IPS-18a (cell line): ENCODE results near the gene RAD23B.

Experiments
- H3K27ac ChIP-seq: one replicate; pipeline ENCODE4 v1.5.1; 2013; ENCODE audit warnings: low read length
- H3K27me3 ChIP-seq: one replicate; pipeline ENCODE4 v1.6.1; 2013; ENCODE audit warnings: mild to moderate bottlenecking, low read length; ENCODE audit not compliant: control insufficient read depth, insufficient read depth
- H3K36me3 ChIP-seq: one replicate; pipeline ENCODE4 v1.6.1; 2013; ENCODE audit warnings: low read depth, low read length; ENCODE audit not compliant: control insufficient read depth
- H3K4me1 ChIP-seq: one replicate; pipeline ENCODE4 v1.6.1; 2013; ENCODE audit warnings: low read depth, low read length; ENCODE audit not compliant: control insufficient read depth
- H3K4me3 ChIP-seq: one replicate; pipeline ENCODE4 v1.5.1; 2013; ENCODE audit warnings: low read length
- H3K9ac ChIP-seq: one replicate; pipeline ENCODE4 v1.6.1; 2013; ENCODE audit warnings: mild to moderate bottlenecking, low read length, moderate library complexity
- H3K9me3 ChIP-seq: one replicate; pipeline ENCODE4 v1.6.1; 2013; ENCODE audit warnings: low read depth, low read length; ENCODE audit not compliant: control insufficient read depth

The RAD23B gene

DNA sequence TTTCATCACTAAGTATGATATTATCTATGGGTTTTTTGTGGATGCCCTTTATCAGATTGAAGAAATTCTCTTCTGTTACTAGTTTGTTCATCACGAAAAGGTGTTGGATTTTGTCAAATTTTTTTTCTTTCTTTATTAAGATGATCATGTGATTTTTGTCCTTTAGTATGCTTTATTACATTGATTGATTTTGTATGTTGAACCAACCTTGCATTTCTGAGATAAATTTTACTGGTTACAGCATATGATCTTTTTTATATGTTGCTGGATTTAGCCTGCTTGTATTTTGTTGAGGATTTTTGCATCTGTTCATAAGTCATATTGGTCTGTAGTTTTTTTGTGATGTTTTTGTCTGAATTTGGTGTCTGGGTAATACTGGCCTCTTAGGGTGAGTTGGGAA is 42.8 kb downstream of the RAD23B start:
- H3K27ac ChIP-seq: no peak overlapping the region
- H3K9ac ChIP-seq: no peak overlapping the region
- H3K4me3 ChIP-seq: no peak overlapping the region
- no peaks in the 10 kb centered on the region for H3K4me1 ChIP-seq
- no peaks in the 10 kb centered on the region for H3K9me3 ChIP-seq
- no peaks in the 10 kb centered on the region for H3K27me3 ChIP-seq
- peaks cover 81% of the 10 kb centered on the region for H3K36me3 ChIP-seq

DNA sequence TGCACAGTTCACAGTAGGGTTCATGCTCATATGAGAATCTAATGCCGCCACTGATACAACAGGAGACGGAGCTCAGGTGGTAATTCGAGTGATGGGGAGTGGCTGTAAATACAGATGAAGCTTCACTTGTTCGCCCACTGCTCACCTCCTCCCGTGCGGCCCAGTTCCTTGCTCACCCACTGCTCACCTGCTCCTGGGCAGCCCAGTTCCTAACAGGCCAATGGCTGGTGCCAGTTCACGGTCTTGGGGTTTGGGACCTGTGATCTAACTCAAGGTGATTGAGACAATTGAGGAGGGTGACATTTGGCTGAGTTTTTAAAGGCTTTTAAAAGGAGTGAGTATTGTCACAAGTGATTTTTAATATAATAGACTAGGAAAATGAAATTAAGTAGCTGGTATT is 45.4 kb downstream of the RAD23B start:
- Histone ChIP-seq H3K4me1 (no peaks in the 10 kb centered on the region), H3K36me3 (peaks cover 83% of the 10 kb centered on the region)

DNA sequence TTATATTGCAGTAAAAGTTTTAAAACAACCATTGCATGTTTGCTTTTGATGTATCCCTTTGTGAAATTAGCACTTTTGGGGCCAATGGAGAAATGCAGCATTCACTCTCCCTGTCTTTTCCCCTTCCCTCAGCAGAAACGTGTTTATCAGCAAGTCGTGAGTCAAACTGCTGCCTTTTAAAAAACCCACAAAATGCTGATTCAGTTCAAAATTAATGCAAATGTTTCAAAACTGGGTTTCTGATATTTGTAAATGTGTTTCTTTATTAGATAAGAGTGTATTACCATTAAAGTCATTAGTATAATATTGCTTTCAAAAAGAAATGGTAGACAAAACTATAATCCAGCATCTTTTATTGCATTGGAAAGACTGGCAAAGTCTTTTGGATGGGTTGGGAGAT is 47.3 kb downstream of the RAD23B start:
- Histone ChIP-seq H3K27me3 (no peaks in the 10 kb centered on the region), H3K9ac (no peak overlapping the region), H3K4me1 (no peaks in the 10 kb centered on the region), H3K27ac (no peak overlapping the region), H3K4me3 (no peak overlapping the region), H3K36me3 (peaks cover 77% of the 10 kb centered on the region), H3K9me3 (no peaks in the 10 kb centered on the region)

More for the DNA sequence above, 45.4 kb downstream of the RAD23B start:
- Histone ChIP-seq H3K9ac (no peak overlapping the region), H3K27ac (no peak overlapping the region), H3K9me3 (no peaks in the 10 kb centered on the region), H3K4me3 (no peak overlapping the region), H3K27me3 (no peaks in the 10 kb centered on the region)

DNA sequence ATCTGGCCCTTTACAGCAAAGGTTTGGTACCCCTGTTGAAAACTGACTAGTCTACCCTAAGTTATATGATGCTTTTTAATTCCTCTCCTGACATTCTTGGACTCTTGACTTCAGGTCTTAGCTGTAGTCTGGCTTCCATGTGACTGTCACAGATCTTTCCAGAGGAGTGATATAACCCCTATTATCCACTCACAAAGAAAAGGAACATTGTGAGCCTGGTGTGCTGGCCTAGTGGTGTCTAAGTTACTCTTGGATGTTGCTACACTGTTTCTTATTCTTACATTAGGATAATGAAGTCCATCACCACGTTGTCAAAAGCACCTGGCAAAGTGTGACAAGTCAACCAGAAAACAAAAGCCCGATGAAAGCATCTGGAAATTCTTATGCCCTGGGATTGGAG is 49.8 kb downstream of the RAD23B start:
- H3K36me3 ChIP-seq: peaks cover 66% of the 10 kb centered on the region

DNA sequence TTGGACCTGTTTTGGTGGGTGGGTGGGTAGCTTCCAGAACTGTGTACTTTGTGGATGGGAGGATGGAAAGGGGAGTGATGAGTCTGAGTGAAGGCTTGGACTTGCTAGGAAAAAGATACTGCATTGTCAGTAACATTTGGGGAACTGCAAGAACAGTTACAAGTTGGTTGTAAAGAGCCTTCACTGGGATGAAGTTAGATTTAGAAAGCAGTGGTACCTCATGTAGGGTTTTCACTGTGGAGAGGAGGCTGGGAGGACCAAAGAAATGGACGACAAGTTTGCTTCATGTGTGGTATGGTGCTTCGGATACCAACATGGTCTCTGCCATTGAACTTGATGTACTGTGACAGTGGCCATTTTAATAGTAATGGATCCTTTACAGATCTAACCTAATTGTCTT is 50.3 kb downstream of the RAD23B start:
- H3K4me1 ChIP-seq: no peaks in the 10 kb centered on the region
- H3K9me3 ChIP-seq: no peaks in the 10 kb centered on the region
- H3K27ac ChIP-seq: no peak overlapping the region
- no peaks in the 10 kb centered on the region for H3K27me3 ChIP-seq
- H3K9ac ChIP-seq: no peak overlapping the region
- H3K4me3 ChIP-seq: no peak overlapping the region
- H3K36me3 ChIP-seq: peaks cover 62% of the 10 kb centered on the region

More for the DNA sequence above, 49.8 kb downstream of the RAD23B start:
- no peak overlapping the region for H3K27ac ChIP-seq
- no peaks in the 10 kb centered on the region for H3K4me1 ChIP-seq
- H3K4me3 ChIP-seq: no peak overlapping the region
- H3K9ac ChIP-seq: no peak overlapping the region
- no peaks in the 10 kb centered on the region for H3K9me3 ChIP-seq
- H3K27me3 ChIP-seq: no peaks in the 10 kb centered on the region

DNA sequence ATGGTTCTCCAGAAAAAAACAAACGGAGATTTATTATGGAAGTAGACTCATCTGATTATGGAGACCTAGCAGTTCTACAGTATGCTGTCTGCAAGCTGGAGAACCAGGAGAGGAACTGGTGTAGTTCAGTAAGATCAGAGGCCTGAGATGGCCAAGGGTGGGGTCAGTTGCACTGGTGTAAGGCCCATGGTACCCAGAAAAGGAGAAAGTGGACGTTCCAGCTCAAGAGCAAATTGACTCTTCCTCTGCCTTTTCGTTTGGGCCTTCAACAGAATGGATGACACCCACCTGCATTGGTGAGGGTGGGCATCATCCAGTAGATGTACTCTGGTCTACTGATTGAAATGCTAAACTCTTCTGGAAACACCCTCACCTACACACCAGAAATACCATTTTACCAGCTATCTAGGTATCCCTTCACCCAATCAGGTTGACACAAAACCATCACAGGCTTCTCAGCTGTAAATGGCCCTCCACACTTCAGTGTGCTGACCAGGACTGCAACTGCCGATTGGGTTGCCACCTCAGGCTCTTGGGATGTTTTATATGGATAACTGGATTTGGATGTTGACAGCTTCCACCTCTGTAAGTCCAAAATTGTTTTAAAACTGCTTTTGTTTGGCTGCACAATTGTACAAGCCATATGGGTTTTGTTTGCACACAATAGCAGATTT is 51.2 kb downstream of the RAD23B start:
- Histone ChIP-seq H3K36me3 (peaks cover 53% of the 10 kb centered on the region), H3K27me3 (no peaks in the 10 kb centered on the region)

DNA sequence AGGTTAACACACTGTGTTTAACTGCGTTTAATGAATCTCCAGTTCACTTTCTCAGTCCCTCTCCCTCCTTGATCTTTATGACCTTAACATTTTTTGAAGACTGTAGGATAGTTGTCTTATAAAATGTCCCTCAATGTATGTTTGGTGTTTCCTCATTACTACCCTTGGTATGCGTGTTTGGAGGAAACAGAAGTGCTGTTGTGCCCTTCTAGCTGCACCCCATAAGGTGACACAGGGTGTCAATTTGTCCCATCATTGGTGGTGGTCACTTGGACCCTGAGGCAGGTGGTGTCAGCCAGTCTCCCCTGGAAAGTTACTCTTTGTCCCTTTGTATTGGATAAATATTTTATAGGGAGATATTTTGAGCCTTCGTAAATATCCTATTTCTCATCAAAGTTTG is 52.3 kb downstream of the RAD23B start:
- Histone ChIP-seq H3K9me3 (no peaks in the 10 kb centered on the region), H3K4me3 (no peak overlapping the region), H3K9ac (no peak overlapping the region), H3K36me3 (peaks cover 42% of the 10 kb centered on the region), H3K4me1 (no peaks in the 10 kb centered on the region), H3K27me3 (no peaks in the 10 kb centered on the region), H3K27ac (no peak overlapping the region)

More for the DNA sequence above, 51.2 kb downstream of the RAD23B start:
- no peak overlapping the region for H3K27ac ChIP-seq
- H3K9ac ChIP-seq: no peak overlapping the region
- H3K4me1 ChIP-seq: no peaks in the 10 kb centered on the region
- no peak overlapping the region for H3K4me3 ChIP-seq
- H3K9me3 ChIP-seq: no peaks in the 10 kb centered on the region

DNA sequence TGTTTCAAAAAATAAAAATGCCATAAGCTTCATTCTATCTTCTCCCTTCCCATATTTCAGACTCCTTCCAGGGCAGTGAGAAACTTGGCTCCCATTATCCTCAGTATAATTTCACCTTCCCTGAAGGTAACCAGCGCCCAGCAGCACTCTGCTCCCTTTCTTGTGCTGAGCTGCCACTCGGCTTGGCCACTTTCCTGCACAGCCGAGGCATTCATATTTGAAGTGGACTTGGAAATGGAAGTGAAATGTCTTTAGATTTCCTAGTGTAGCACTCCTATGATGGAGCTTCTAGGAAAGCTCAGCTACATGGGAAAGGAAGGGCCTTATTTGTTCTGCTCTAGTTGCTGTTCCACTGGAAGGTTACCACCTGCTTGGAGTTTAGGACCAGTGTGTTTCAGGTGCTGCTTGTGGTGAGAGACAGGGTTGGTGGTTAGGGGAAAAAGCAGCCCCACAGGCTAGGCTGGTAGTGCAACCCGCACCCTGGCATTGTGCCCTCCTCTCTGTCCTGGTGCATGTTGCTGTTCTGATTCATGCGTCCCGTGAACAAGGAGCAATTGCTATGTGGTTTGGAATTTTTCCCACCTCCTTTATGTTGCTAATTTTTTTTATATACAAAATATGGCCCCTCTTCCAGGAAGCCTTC is 53.8 kb downstream of the RAD23B start:
- Histone ChIP-seq H3K27me3 (no peaks in the 10 kb centered on the region), H3K9me3 (no peaks in the 10 kb centered on the region), H3K36me3 (peaks cover 27% of the 10 kb centered on the region), H3K9ac (no peak overlapping the region), H3K27ac (no peak overlapping the region), H3K4me1 (no peaks in the 10 kb centered on the region), H3K4me3 (no peak overlapping the region)

DNA sequence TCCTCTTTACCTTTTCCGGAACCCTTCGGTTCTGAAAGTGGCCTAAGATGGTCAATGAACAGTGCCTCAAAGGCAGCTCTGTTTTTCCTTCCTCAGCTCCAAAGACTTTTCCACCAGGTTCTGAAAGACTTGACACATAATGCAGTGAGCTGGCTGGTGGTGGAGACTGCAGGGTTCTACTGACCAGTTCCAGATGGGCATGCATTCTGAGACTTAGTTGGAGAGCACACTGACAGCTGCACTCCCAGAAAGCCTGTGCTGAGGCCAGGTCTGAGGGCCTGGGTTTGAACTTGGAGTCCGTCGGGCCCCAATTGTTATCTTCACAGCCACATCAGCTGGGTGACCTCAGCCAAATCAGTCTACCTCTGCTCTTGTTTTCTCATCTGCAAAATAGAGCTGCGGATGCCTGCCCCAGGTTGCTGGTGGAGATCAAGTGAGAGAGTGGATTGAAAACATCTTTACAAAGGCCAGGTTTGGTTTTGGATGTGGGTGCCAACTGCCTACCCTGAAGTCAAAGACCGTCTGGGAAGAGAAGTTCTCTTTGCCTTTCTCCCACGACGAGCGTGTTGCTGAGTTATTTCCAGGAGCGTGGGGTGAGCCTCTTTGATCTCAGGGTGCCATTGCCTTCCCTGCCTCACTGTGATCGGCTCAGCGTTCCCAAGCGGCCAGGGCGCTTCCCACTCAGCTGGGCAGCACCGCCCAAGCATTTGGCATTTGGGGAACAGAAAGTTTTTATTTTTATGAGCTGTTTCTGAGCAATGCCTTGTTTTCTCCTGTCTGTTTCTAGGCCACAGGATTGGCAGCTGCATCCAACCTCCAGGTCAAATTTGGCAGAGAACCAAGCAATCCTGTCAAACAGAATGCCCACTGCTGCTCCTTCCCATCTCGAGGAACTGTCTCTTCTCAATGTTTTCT is 54.9 kb downstream of the RAD23B start:
- Histone ChIP-seq H3K36me3 (peaks cover 19% of the 10 kb centered on the region), H3K4me1 (no peaks in the 10 kb centered on the region), H3K27ac (no peak overlapping the region), H3K9ac (no peak overlapping the region), H3K4me3 (no peak overlapping the region), H3K27me3 (no peaks in the 10 kb centered on the region), H3K9me3 (no peaks in the 10 kb centered on the region)

DNA sequence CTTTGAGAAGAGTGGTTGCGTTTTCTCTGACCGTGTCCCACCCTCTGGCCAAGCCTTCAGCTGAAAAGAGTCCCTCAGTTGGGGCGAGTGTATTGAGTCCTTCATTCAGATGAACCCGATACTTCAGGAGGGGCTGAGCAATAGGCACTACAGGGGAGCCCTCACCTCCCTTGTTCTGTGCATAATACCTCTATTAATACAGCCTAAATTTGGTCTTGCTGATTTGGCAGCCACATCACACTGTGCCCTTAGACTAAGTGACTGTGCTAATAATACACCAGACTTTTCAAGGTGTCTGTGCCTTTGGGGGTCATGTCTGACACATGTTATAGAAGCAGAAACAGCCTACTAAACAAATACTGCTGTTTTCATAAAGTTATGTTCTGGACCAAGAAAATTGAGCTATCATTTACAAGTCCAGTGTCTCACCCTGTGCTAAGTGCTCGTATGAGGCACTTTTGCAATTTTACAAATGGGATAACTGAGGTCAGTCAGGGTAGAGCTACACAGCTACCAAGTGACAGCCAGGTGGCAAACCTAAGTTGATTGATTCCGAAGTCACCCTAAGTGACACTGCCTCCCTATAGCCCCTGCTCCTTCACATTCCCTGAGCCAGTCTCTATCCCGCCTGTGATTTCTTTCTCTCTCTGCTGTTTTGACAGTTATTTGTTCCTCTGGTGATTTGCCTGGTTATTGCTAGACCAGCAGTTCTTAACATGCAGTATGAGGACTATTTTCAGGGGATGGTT is 56.0 kb downstream of the RAD23B start:
- no peak overlapping the region for H3K4me3 ChIP-seq
- H3K4me1 ChIP-seq: no peaks in the 10 kb centered on the region
- peaks cover 7% of the 10 kb centered on the region for H3K36me3 ChIP-seq
- no peaks in the 10 kb centered on the region for H3K27me3 ChIP-seq
- no peak overlapping the region for H3K27ac ChIP-seq
- no peak overlapping the region for H3K9ac ChIP-seq
- H3K9me3 ChIP-seq: no peaks in the 10 kb centered on the region
